Choroid plexus epithelial cell (primary cell): ENCODE results near the gene IFFO2.

Source experiments
- DNase-seq: peaks from one replicate; pipeline ENCODE4 v3.0.0-alpha.2; 2010; ENCODE audit warnings: low read depth
- H3K4me3 ChIP-seq: 2 replicates; pipeline ENCODE4 v1.5.1; 2011; ENCODE audit warnings: low read depth, mild to moderate bottlenecking, control low read depth, low read length, moderate library complexity
- TF ChIP-seq, protein P1 (sequence below): conservative IDR thresholded peaks from 2 replicates; pipeline ENCODE4 v1.5.1; 2011; ENCODE audit warnings: low read depth, mild to moderate bottlenecking, control low read depth, inconsistent platforms, low read length, moderate library complexity

Gene IFFO2

DNA sequence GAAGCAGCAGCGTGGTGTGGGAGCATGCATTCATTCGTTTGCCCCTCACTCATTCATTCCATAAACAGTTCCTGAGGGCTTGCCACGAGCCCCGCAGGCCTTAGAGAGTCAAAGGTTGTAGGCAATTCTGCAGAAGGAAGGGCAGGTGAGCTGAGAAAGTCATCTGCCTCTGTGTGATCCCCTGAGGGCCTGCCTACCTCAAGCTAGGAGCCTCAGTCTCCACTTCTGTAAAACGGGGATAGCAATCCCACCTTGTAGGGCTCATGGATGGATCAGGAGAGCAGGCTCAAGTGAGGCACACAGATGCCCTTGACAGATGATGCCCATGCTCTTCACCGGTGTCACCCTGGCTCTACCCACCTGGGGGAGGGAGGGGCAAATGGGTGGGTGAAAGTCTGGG lies 27.5 kb downstream of the IFFO2 start:
- H3K4me3 ChIP-seq = no peak overlapping the region
- DNase-seq = no peak
- TF ChIP-seq, protein P1, sequence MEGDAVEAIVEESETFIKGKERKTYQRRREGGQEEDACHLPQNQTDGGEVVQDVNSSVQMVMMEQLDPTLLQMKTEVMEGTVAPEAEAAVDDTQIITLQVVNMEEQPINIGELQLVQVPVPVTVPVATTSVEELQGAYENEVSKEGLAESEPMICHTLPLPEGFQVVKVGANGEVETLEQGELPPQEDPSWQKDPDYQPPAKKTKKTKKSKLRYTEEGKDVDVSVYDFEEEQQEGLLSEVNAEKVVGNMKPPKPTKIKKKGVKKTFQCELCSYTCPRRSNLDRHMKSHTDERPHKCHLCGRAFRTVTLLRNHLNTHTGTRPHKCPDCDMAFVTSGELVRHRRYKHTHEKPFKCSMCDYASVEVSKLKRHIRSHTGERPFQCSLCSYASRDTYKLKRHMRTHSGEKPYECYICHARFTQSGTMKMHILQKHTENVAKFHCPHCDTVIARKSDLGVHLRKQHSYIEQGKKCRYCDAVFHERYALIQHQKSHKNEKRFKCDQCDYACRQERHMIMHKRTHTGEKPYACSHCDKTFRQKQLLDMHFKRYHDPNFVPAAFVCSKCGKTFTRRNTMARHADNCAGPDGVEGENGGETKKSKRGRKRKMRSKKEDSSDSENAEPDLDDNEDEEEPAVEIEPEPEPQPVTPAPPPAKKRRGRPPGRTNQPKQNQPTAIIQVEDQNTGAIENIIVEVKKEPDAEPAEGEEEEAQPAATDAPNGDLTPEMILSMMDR = no peak

DNA sequence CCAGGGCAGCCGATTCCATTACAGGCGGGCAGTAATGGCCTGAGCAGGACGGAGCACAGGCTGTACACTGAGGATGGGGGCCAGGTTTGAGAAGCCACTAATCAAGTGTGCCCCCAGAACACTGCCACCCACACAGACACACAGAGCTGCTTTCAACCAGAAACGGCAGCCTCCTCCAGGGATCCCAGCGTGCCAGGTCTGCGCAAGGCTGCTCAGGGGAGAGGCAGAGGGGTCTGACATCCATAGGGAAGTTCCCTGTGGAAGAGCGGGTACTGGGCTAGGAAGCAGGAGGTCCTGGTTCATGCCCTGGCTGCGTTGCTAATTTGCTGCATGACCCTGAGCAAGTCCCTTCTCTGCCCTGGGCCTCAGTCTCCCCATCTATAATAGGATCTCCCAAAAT lies 28.1 kb downstream of the IFFO2 start:
- no peak overlapping the region for H3K4me3 ChIP-seq
- TF ChIP-seq, protein P1 = no peak
- DNase-seq = no peak

- no peak overlapping the region for H3K4me3 ChIP-seq
- TF ChIP-seq, protein P1 = no peak
- DNase-seq = peak; percentile 50
Observed at GRCh38 chr1:18927654-18928272, 28.7 kb downstream of the IFFO2 start.

DNA sequence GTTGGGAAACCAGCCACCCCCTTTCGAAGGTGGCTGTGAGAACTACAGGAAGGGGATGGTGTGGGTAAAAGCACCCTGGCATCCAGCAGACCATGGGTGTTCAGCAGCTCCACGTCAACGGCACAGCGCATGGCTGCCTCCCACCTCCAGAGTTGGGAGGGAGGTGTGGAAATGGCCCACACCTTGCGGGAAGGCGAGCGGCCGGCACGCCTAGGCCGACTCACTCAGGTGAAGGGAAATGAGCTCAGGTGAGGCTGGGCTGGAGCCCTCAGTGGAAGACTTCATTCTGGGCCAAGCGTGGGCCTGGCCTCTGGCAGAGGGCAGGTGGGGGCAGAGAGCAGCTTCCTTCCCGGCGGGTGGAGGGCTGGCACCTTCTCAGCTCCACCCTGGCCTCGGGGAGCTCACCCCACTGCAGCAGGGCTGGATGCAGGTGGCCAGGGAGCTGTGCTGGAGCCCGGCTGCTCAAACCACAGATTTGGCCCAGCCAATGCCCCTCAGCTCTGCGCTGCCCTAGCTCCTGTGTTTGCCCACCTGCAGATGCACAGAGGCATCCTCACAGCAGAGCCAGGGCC lies 29.3 kb downstream of the IFFO2 start:
- no peak overlapping the region for H3K4me3 ChIP-seq
- DNase-seq = no peak
- TF ChIP-seq, protein P1 = no peak

GRCh38 chr1:18926315-18927081 lies 30.0 kb downstream of the IFFO2 start:
- DNase-seq = peak; percentile 79
- TF ChIP-seq, protein P1 = peak; percentile 38
- no peak overlapping the region for H3K4me3 ChIP-seq

GRCh38 chr1:18925279-18925678 lies 31.2 kb downstream of the IFFO2 start:
- DNase-seq = no peak
- no peak overlapping the region for H3K4me3 ChIP-seq
- TF ChIP-seq, protein P1 = no peak
